GM12864 (cell line): ENCODE data around the gene HSD17B10.
A peak's percentile ranks its signal among the peaks of the same experiment; 100 is the strongest.

Source experiments
- DNase-seq: peaks from one replicate; pipeline ENCODE4 v3.0.0-alpha.2; 2011; ENCODE audit warnings: low read depth
- H3K4me3 ChIP-seq: 2 replicates; pipeline ENCODE4 v1.5.1; 2011; ENCODE audit warnings: mild to moderate bottlenecking, low read depth, low read length, control low read depth
- CTCF ChIP-seq: IDR thresholded peaks from 2 replicates; pipeline ENCODE4 v1.5.1; 2011; ENCODE audit warnings: low read depth, mild to moderate bottlenecking, moderate library complexity, low read length, control low read depth, inconsistent platforms; ENCODE audit errors: missing control alignments

Gene HSD17B10

GRCh38 chrX:53433651-53434639, at the start of gene HSD17B10:
TSS of gene HSD17B10 (minus strand) at chrX:53434370. CDS start at chrX:53434345, 25 bp downstream.
- TF ChIP-seq CTCF: no peak
- H3K4me3 ChIP-seq: peak within 1 kb of the TSS; percentile 89
- DNase-seq: peak; percentile 56

- DNase-seq: no peak
- no peak for TF ChIP-seq CTCF
- H3K4me3 ChIP-seq: no peak overlapping the region
Observed at GRCh38 chrX:53483416-53483815, 49.2 kb upstream of the HSD17B10 start.

- peak; percentile 71 for TF ChIP-seq CTCF
- DNase-seq: peak; percentile 10
- H3K4me3 ChIP-seq: no peak overlapping the region
Observed at GRCh38 chrX:53481816-53482465, 47.8 kb upstream of the HSD17B10 start.

- peak; percentile 49 for TF ChIP-seq CTCF
- H3K4me3 ChIP-seq: no peak overlapping the region
- DNase-seq: no peak
Observed at GRCh38 chrX:53481093-53481492, 46.9 kb upstream of the HSD17B10 start.

GRCh38 chrX:53479301-53479700, 45.1 kb upstream of the HSD17B10 start:
- no peak overlapping the region for H3K4me3 ChIP-seq
- TF ChIP-seq CTCF: no peak
- DNase-seq: no peak

GRCh38 chrX:53476371-53476770, 42.2 kb upstream of the HSD17B10 start:
- TF ChIP-seq CTCF: no peak
- DNase-seq: no peak
- no peak overlapping the region for H3K4me3 ChIP-seq
